Loucy (cell line): ENCODE data around the gene TBC1D22A.

ENCODE experiments used
- H2AFZ ChIP-seq: fragments of 200-600 bp; sonication (generic); 2 replicates; pipeline ENCODE4 v1.6.0; 2016; ENCODE audit warnings: antibody characterized with exemption, mild to moderate bottlenecking, low read length, moderate library complexity
- H3F3A ChIP-seq: fragments of 200-600 bp; 2 replicates; pipeline ENCODE4 v1.6.0; 2016; ENCODE audit warnings: antibody characterized with exemption, low read depth, mild to moderate bottlenecking
- H3K27me3 ChIP-seq: fragments of 200-600 bp; sonication (generic); 2 replicates; pipeline ENCODE4 v1.6.1; 2014; ENCODE audit warnings: low read length, mild to moderate bottlenecking; ENCODE audit not compliant: insufficient read depth, poor library complexity, severe bottlenecking
- H3K36me3 ChIP-seq: fragments of 200-600 bp; sonication (generic); 2 replicates; pipeline ENCODE4 v1.6.1; 2016; ENCODE audit warnings: low read length; ENCODE audit not compliant: insufficient read depth
- H3K4me1 ChIP-seq: fragments of 200-600 bp; sonication (generic); 2 replicates; pipeline ENCODE4 v1.5.1; 2014; ENCODE audit warnings: low read length, mild to moderate bottlenecking; ENCODE audit not compliant: insufficient read depth, poor library complexity, severe bottlenecking
- H3K4me2 ChIP-seq: fragments of 200-600 bp; sonication (generic); 2 replicates; pipeline ENCODE4 v1.6.0; 2014; ENCODE audit warnings: antibody characterized with exemption, low read length, low read depth, mild to moderate bottlenecking; ENCODE audit not compliant: poor library complexity, severe bottlenecking
- H3K4me3 ChIP-seq: fragments of 200-600 bp; sonication (generic); 2 replicates; pipeline ENCODE4 v1.5.1; 2014; ENCODE audit warnings: low read length, mild to moderate bottlenecking, mixed read lengths; ENCODE audit not compliant: poor library complexity, severe bottlenecking
- H3K79me2 ChIP-seq: fragments of 200-600 bp; sonication (generic); 2 replicates; pipeline ENCODE4 v1.6.1; 2014; ENCODE audit warnings: low read length; ENCODE audit not compliant: insufficient read depth
- H3K9ac ChIP-seq: fragments of 200-600 bp; sonication (generic); 2 replicates; pipeline ENCODE4 v1.6.0; 2014; ENCODE audit warnings: mild to moderate bottlenecking, low read depth, low read length, moderate library complexity; ENCODE audit not compliant: poor library complexity, severe bottlenecking
- H3K9me2 ChIP-seq: fragments of 200-600 bp; sonication (generic); replicated peaks from 2 replicates; pipeline ENCODE4 v1.6.1; 2016; ENCODE audit warnings: low read depth, low read length, mixed read lengths
- H3K9me3 ChIP-seq: fragments of 200-600 bp; sonication (generic); 2 replicates; pipeline ENCODE4 v1.6.1; 2014; ENCODE audit warnings: mild to moderate bottlenecking, antibody characterized with exemption, low read length, low read depth; ENCODE audit not compliant: insufficient read depth
- H4K20me1 ChIP-seq: fragments of 200-600 bp; sonication (generic); 2 replicates; pipeline ENCODE4 v1.6.0; 2014; ENCODE audit warnings: antibody characterized with exemption, low read length, mild to moderate bottlenecking; ENCODE audit not compliant: insufficient read depth, poor library complexity, severe bottlenecking
- CTCF ChIP-seq: fragments of 200-600 bp; sonication (generic); conservative IDR thresholded peaks from 2 replicates; pipeline ENCODE4 v1.5.1; 2014; ENCODE audit warnings: mild to moderate bottlenecking, antibody characterized with exemption, low read length
- EZH2phosphoT487 ChIP-seq: fragments of 200-600 bp; IDR thresholded peaks from 2 replicates; pipeline ENCODE4 v1.6.1; 2018; ENCODE audit warnings: antibody characterized with exemption, mild to moderate bottlenecking, moderate library complexity, borderline replicate concordance

The TBC1D22A gene

GRCh38 chr22:46934172-46934745, 171.8 kb downstream of the TBC1D22A start:
- no peak overlapping the region for H2AFZ ChIP-seq
- peak overlapping the region; percentile 7 for H3K9ac ChIP-seq
- peaks cover 36% of the 10 kb centered on the region for H3K4me1 ChIP-seq
- peak overlapping the region; percentile 3 for H3K4me3 ChIP-seq
- no peaks in the 10 kb centered on the region for H3K27me3 ChIP-seq
- H3K4me2 ChIP-seq = peak overlapping the region; percentile 50
- H3F3A ChIP-seq = no peaks in the 10 kb centered on the region
- H3K9me3 ChIP-seq = no peaks in the 10 kb centered on the region
- peaks cover 4% of the 10 kb centered on the region; the same call in 1 of the 2 replicates for H3K79me2 ChIP-seq
- TF ChIP-seq EZH2phosphoT487 (no peak), CTCF (no peak)
- peaks cover 3% of the 10 kb centered on the region; the same call in 1 of the 2 replicates for H3K36me3 ChIP-seq
- no peaks in the 10 kb centered on the region for H4K20me1 ChIP-seq
- no peaks in the 10 kb centered on the region for H3K9me2 ChIP-seq

- no peaks in the 10 kb centered on the region for H3K9me2 ChIP-seq
- H2AFZ ChIP-seq = no peak overlapping the region
- H3K4me3 ChIP-seq = peak overlapping the region; percentile 3
- no peaks in the 10 kb centered on the region for H3K9me3 ChIP-seq
- H3K27me3 ChIP-seq = no peaks in the 10 kb centered on the region
- H3K4me2 ChIP-seq = peak overlapping the region; percentile 50
- peak overlapping the region; percentile 7 for H3K9ac ChIP-seq
- H3K4me1 ChIP-seq = peaks cover 36% of the 10 kb centered on the region
- peaks cover 4% of the 10 kb centered on the region; the same call in 1 of the 2 replicates for H3K79me2 ChIP-seq
- TF ChIP-seq EZH2phosphoT487 = no peak
- no peak for TF ChIP-seq CTCF
- H4K20me1 ChIP-seq = no peaks in the 10 kb centered on the region
- H3F3A ChIP-seq = no peaks in the 10 kb centered on the region
- H3K36me3 ChIP-seq = no peaks in the 10 kb centered on the region; the same call in 1 of the 2 replicates
Observed at GRCh38 chr22:46934746-46935491, 172.5 kb downstream of the TBC1D22A start.

DNA sequence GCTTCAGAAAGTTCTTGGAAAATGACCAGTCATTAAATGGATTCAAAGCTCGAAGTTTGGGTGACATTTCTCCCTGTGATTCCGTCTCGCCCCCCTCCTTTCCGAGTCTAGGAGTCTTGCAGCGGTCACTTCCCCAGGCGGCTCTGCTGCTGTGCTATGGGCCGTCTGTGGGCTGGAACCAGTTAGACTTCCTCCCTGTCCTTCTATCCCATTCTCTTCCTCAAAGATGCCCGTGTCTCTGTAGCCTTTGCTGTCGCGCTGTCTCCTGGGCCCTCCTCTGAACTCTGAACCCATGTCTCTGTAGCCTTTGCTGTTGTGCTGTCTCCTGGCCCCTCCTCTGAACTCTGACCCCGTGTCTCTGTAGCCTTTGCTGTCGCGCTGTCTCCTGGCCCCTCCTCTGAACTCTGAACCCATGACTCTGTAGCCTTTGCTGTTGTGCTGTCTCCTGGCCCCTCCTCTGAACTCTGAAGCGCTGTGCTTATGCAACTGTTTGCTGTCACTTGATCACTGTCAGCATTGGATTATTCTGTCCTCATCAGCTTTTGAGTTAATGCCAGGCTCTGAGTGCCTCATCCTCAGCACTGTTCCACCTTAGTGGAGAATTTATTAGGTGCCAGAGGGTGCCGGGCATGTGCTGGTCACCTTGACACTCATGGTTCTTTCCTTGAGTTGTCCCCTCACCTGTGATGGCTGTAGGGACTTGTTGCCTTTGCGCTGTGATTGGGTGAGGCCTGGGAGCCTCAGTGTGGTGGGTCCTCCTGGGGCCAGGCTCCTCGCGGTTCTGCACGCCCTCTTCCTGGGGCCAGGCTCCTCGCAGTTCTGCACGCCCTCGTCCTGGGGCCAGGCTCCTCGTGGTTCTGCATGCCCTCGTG, 173.3 kb downstream of the TBC1D22A start:
- no peaks in the 10 kb centered on the region for H3K27me3 ChIP-seq
- H3K79me2 ChIP-seq = peaks cover 4% of the 10 kb centered on the region; the same call in 1 of the 2 replicates
- H3K4me1 ChIP-seq = peaks cover 36% of the 10 kb centered on the region
- peak overlapping the region; percentile 50 for H3K4me2 ChIP-seq
- H3K4me3 ChIP-seq = no peak overlapping the region
- no peaks in the 10 kb centered on the region; the same call in 1 of the 2 replicates for H3K36me3 ChIP-seq
- no peaks in the 10 kb centered on the region for H3K9me2 ChIP-seq
- H3F3A ChIP-seq = no peaks in the 10 kb centered on the region
- H3K9me3 ChIP-seq = no peaks in the 10 kb centered on the region
- H3K9ac ChIP-seq = no peak overlapping the region
- no peaks in the 10 kb centered on the region for H4K20me1 ChIP-seq
- no peak overlapping the region for H2AFZ ChIP-seq
- TF ChIP-seq EZH2phosphoT487 = no peak
- no peak for TF ChIP-seq CTCF
